ENCODE data around the gene TEAD4.
"Not testable (repeated sequence)": the region's sequence is repeated elsewhere in the genome, so short reads cannot be mapped to it uniquely, and the experiment has no call there.

Gene TEAD4

DNA sequence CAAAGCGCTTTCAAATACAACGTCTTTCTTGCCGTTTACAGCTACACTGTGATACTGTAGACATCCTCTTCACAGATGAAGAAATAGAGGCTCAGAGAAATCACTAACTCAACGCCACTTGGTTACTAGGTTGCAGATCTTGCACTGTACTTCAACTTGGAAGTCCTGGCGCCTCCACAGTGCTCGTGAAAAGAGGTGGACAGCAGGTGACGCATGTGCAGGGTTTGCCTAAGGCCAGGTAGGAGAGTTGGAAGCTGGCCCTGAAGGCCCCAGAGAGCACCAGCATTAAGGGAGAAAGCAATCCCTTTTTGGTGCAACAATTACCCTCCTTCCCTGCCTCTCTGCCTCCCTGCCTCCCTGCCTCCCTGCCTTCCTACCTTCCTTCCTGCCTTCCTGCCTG, 95.2 kb downstream of the TEAD4 start:
- no peak for DNase-seq

- DNase-seq = no peak
These were observed 96.0 kb downstream of the TEAD4 start for GRCh38 chr12:3055026-3055703.

- no peak for DNase-seq
These were observed 96.7 kb downstream of the TEAD4 start for GRCh38 chr12:3055704-3056467.

GRCh38 chr12:3061059-3061458, 101.9 kb downstream of the TEAD4 start:
- no peak for DNase-seq

- no peak for DNase-seq
These were observed 102.5 kb downstream of the TEAD4 start for GRCh38 chr12:3061501-3062215.

GRCh38 chr12:3065300-3065699, 106.1 kb downstream of the TEAD4 start:
- DNase-seq = no peak

GRCh38 chr12:3065846-3066245, 106.6 kb downstream of the TEAD4 start:
- DNase-seq = not testable (repeated sequence)

DNA sequence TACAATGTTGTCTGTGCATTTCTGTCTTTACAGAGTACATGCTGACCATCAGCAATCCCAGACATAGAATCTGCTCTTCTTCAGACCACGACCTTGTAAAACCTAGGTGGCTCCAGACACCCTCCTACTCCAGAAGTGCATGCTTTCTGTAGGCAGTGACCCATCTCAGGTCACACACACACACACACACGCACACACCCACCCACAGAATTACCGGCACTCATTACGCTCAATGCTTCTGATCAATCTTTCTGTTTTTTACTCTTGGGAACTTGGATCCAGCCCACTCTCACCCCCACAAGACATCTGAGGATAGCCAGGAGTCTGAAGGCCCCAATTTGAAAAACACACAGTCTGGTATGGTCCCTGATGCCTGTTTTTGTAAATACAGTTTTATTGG, 110.5 kb downstream of the TEAD4 start:
- DNase-seq = no peak

GRCh38 chr12:3071107-3071506, 111.9 kb downstream of the TEAD4 start:
- DNase-seq = no peak

DNA sequence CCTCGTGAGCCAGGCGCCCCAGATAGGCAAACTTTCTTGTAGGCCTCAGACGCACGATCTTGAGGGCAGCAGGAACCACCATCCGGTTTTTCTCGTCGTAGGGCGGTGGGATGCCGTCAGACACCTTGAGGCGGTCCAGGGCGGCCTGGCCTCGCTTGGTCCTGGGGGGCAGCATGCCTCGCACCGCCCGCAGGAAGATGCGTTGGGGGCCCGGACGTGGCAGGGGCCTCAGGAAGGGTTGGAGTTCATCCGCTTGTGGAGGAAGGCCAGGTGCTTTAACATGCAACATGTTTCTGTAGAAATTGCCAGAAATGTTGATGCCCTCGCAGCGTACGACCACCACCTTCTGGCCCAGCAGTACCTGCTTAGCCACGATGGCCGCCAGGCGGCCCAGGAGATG, 112.5 kb downstream of the TEAD4 start:
- DNase-seq = no peak

DNA sequence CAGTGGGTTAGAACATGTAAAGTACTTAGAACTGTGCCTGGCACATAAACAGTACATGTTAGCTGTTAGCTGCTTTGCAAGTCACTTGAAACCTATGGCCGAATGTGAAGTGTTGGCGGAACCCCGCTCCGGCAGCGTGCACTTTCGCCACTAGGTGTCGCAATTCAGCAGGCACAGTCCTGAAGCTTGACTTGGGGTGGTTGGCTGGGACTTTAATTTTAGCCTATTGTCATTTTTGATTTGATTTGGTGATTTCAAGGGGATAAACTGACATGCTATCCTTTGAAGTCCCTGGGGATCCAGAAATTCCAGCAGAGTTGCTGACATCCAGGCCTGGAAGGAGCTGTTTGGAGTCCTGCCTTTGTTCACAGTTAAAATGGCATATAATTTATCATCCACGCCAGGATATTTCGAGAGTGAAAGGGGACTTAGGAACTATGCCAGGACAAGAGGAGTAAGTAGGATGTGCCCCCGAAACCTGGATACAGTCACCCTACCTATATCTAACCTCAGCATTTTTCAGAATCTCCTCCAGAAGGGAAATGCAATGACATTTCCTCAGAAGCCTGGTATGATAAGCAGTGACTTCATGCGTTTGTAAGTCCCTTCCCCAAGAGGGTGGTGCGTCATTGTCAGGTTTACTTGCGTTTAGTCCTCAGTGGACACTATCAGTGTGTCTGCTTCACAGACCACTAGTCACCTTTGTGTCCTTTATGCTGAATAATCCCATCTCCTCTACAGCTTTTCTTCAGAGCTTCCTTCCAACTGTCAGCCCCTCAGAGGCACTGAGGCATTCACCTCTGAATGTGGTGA, 114.4 kb downstream of the TEAD4 start:
- DNase-seq = no peak

GRCh38 chr12:3075315-3075714, 116.1 kb downstream of the TEAD4 start:
- no peak for DNase-seq

- no peak for DNase-seq
These were observed 117.8 kb downstream of the TEAD4 start, which contains the start of gene TSPAN9 for GRCh38 chr12:3076730-3077571. TSPAN9 (plus strand) TSS chr12:3077379; CDS start chr12:3201194, 123,815 bp downstream.

DNA sequence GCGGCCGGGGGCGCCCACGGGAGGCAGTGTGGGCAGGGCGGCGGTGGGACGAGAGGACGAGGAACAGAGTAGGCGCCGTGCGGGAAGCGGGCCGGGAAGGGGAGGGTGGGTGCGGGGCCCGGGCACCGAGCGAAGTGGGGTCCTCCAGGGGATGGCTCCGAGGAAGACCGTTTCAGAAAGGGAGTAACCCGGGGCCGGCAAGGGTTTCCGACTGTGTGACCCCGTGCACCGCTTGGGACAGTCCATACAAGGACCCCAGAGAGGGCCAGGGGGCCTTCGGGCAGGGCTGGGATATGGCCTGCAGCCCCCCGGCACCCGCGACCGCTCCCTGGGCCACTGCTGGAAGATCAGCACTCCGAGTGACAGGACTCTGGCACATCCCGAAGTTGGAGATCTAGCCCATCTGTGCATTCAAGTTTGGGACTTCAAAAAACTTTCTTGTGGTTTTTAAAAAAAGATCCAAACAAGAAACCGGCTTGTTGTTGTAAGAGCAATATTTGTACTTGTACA, 118.4 kb downstream of the TEAD4 start:
- DNase-seq = no peak

- DNase-seq = no peak
These were observed 119.1 kb downstream of the TEAD4 start for GRCh38 chr12:3078086-3078820.

GRCh38 chr12:3081091-3081490, 121.9 kb downstream of the TEAD4 start:
- DNase-seq = no peak

GRCh38 chr12:3081886-3082285, 122.7 kb downstream of the TEAD4 start:
- DNase-seq = no peak

- no peak for DNase-seq
These were observed 124.2 kb downstream of the TEAD4 start for GRCh38 chr12:3083241-3083920.

- DNase-seq = no peak
These were observed 124.7 kb downstream of the TEAD4 start for GRCh38 chr12:3083921-3084347.

GRCh38 chr12:3084742-3085141, 125.5 kb downstream of the TEAD4 start:
- no peak for DNase-seq
